CD14-positive monocyte (primary cell): ENCODE measurements around the gene TFAM. TPM values are rescaled to one million over a fixed set of nuclear protein-coding genes. Genes with fewer than 3 reads are reported as not detected.

Source experiments
- DNase-seq, 3 donors: peaks; one replicate each; pipeline ENCODE4 v3.0.0-alpha.2; 2011 to 2022
- H2AFZ ChIP-seq: 2 replicates; pipeline ENCODE4 v1.6.0; 2012; ENCODE audit warnings: mild to moderate bottlenecking, low read depth, low read length, inconsistent platforms; ENCODE audit not compliant: insufficient read depth, poor library complexity, severe bottlenecking
- H3K27ac ChIP-seq, 2 donors: 1 replicate in 1 of 2; 2 replicates in 1 of 2; pipeline ENCODE4 v1.5.1; 2012 to 2013; ENCODE audit warnings: low read length in 2 of 2, control low read depth in 1 of 2, inconsistent platforms in 1 of 2, low read depth in 1 of 2, mild to moderate bottlenecking in 1 of 2
- H3K27me3 ChIP-seq, 2 donors: one replicate each; pipeline versions ENCODE4 v1.6.0 to v1.6.1; 2011 to 2013; ENCODE audit warnings: low read length in 2 of 2; ENCODE audit not compliant: control insufficient read depth in 2 of 2, insufficient read depth in 2 of 2
- H3K36me3 ChIP-seq, 2 donors: replicated peaks in 1 of 2; 1 replicate in 1 of 2; 2 replicates in 1 of 2; pipeline versions ENCODE4 v1.5.1 to v1.6.1; 2012 to 2013; ENCODE audit warnings: low read length in 2 of 2, control low read depth in 1 of 2, inconsistent platforms in 1 of 2, mild to moderate bottlenecking in 1 of 2; ENCODE audit not compliant: insufficient read depth in 2 of 2, control insufficient read depth in 1 of 2
- H3K4me1 ChIP-seq, 2 donors: 1 replicate in 1 of 2; 2 replicates in 1 of 2; pipeline versions ENCODE4 v1.5.1 to v1.6.1; 2012 to 2013; ENCODE audit warnings: low read length in 2 of 2, control low read depth in 1 of 2, inconsistent platforms in 1 of 2, mild to moderate bottlenecking in 1 of 2, moderate library complexity in 1 of 2; ENCODE audit not compliant: insufficient read depth in 2 of 2, control insufficient read depth in 1 of 2
- H3K4me2 ChIP-seq: replicated peaks from 2 replicates; pipeline ENCODE3; 2012; ENCODE audit warnings: low read length, moderate library complexity, mild to moderate bottlenecking; ENCODE audit not compliant: poor library complexity, severe bottlenecking; ENCODE audit errors: extremely low read depth
- H3K4me3 ChIP-seq, 3 experiments: fragments of 200-600 bp in 1 of 3; sonication (generic) in 1 of 3; replicated peaks in 1 of 3; 1 replicate in 2 of 3; 2 replicates in 1 of 3; pipeline ENCODE4 v1.5.1; 2011 to 2013; ENCODE audit warnings: low read length in 3 of 3, mild to moderate bottlenecking in 3 of 3, control low read depth in 2 of 3, low read depth in 2 of 3, inconsistent platforms in 1 of 3, moderate library complexity in 1 of 3
- H3K79me2 ChIP-seq: 2 replicates; pipeline ENCODE4 v1.6.0; 2012; ENCODE audit warnings: mild to moderate bottlenecking, control low read depth, inconsistent platforms, low read length, moderate library complexity; ENCODE audit not compliant: insufficient read depth
- H3K9ac ChIP-seq: 2 replicates; pipeline ENCODE4 v1.6.0; 2017; ENCODE audit warnings: low read length, mild to moderate bottlenecking; ENCODE audit not compliant: insufficient read depth, poor library complexity, severe bottlenecking
- H3K9me3 ChIP-seq, 2 donors: replicated peaks in 1 of 2; 1 replicate in 1 of 2; 2 replicates in 1 of 2; pipeline versions ENCODE4 v1.5.1 to v1.6.1; 2012 to 2013; ENCODE audit warnings: low read length in 2 of 2, control low read depth in 1 of 2; ENCODE audit not compliant: control insufficient read depth in 1 of 2, insufficient read depth in 1 of 2
- H4K20me1 ChIP-seq: 2 replicates; pipeline ENCODE4 v1.6.0; 2012; ENCODE audit warnings: mild to moderate bottlenecking, low read length, control low read depth, moderate library complexity; ENCODE audit not compliant: insufficient read depth
- H3K27ac Mint-ChIP-seq, 7 donors: one replicate each; pipeline ENCODE4 v1.8.0; 2020; ENCODE audit warnings: mild to moderate bottlenecking in 7 of 7, mixed read lengths in 7 of 7, moderate library complexity in 6 of 7, inconsistent platforms in 2 of 7
- H3K27me3 Mint-ChIP-seq, 3 donors: one replicate each; pipeline ENCODE4 v1.8.0; 2021 to 2022; ENCODE audit warnings: low read depth in 3 of 3, mild to moderate bottlenecking in 3 of 3, mixed read lengths in 3 of 3, moderate library complexity in 3 of 3, inconsistent platforms in 1 of 3
- H3K36me3 Mint-ChIP-seq, 2 donors: one replicate each; pipeline ENCODE4 v1.8.0; 2020; ENCODE audit warnings: mixed read lengths in 2 of 2, inconsistent platforms in 1 of 2, mild to moderate bottlenecking in 1 of 2
- H3K4me1 Mint-ChIP-seq: one replicate; pipeline ENCODE4 v1.8.0; 2020; ENCODE audit warnings: mild to moderate bottlenecking, mixed read lengths
- H3K4me3 Mint-ChIP-seq, 2 donors: one replicate each; pipeline ENCODE4 v1.8.0; 2020; ENCODE audit warnings: mild to moderate bottlenecking in 2 of 2, mixed read lengths in 2 of 2, moderate library complexity in 1 of 2
- H3K9me3 Mint-ChIP-seq, 7 donors: one replicate each; pipeline ENCODE4 v1.8.0; 2020 to 2022; ENCODE audit warnings: mixed read lengths in 7 of 7, mild to moderate bottlenecking in 6 of 7, moderate library complexity in 6 of 7, inconsistent platforms in 2 of 7
- CTCF ChIP-seq: fragments of 200-600 bp; IDR thresholded peaks from one replicate; pipeline ENCODE4 v1.8.0; 2022; ENCODE audit warnings: antibody characterized with exemption, mild to moderate bottlenecking
- WGBS: methylation state at CpG from one replicate; pipeline ENCODE4 v1.1.5; 2013; ENCODE audit warnings: missing lambda C conversion rate; ENCODE audit not compliant: insufficient coverage; 5-methylcytosine and 5-hydroxymethylcytosine counted together
- intact Hi-C, 2 donors: fragments of 100-400 bp; cut with micrococcal nuclease; formaldehyde crosslinking; loops; one replicate each; pipeline versions ENCODE4 v1.15.0 to v1.15.1; 2023
- polyA plus RNA-seq, 3 donors: library from polyadenylated mRNA; depleted of rRNA in 1 of 3; unstranded in 2 of 3; stranded (reverse) in 1 of 3; fragments of 300-500 nt in 2 of 3; fragments of >200 nt in 1 of 3; fragmentation: Illumina TruSeq in 2 of 3; gene quantifications; 1 replicate in 2 of 3; 2 replicates in 1 of 3; pipeline ENCODE4 v1.2.3, GENCODE V29; 2012 to 2021

TFAM gene
- polyA plus RNA-seq, 3 donors, result 5.9 to 34.4 (median 33.8) TPM

GRCh38 chr10:58438986-58439385 is 53.8 kb downstream of the TFAM start:
- no peak overlapping the region for H2AFZ ChIP-seq
- no CpG with 5 or more reads among the region's 1 CpG for WGBS
- Mint-ChIP-seq H3K9me3 (peaks cover 0 to 3% (median 0%) of the 10 kb centered on the region in 7 donors), H3K27ac (no peak overlapping the region), H3K27me3 (peaks cover 2 to 11% (median 4%) of the 10 kb centered on the region in 3 donors), H3K36me3 (no peaks in the 10 kb centered on the region), H3K4me3 (no peak overlapping the region), H3K4me1 (no peaks in the 10 kb centered on the region)
- no peaks in the 10 kb centered on the region for H3K36me3 ChIP-seq
- no peaks in the 10 kb centered on the region for H4K20me1 ChIP-seq
- H3K27me3 ChIP-seq, result peaks cover 0 to 4% of the 10 kb centered on the region in 2 donors
- no peaks in the 10 kb centered on the region for H3K9me3 ChIP-seq
- no peak for TF ChIP-seq CTCF
- intact Hi-C loops, result no loop called here
- H3K4me3 ChIP-seq, result no peak overlapping the region
- no peak for DNase-seq
- no peak overlapping the region for H3K9ac ChIP-seq
- H3K4me2 ChIP-seq, result no peak overlapping the region
- no peaks in the 10 kb centered on the region for H3K4me1 ChIP-seq
- no peak overlapping the region for H3K27ac ChIP-seq
- no peaks in the 10 kb centered on the region for H3K79me2 ChIP-seq

GRCh38 chr10:58439632-58440364 is 54.6 kb downstream of the TFAM start:
- H3K4me2 ChIP-seq, result no peak overlapping the region
- no peaks in the 10 kb centered on the region for H3K79me2 ChIP-seq
- H3K27me3 Mint-ChIP-seq, result peaks cover 2 to 11% (median 4%) of the 10 kb centered on the region in 3 donors
- no peak overlapping the region for H3K4me3 Mint-ChIP-seq
- no peak for DNase-seq
- no peak for TF ChIP-seq CTCF
- H3K36me3 Mint-ChIP-seq, result no peaks in the 10 kb centered on the region
- no peak overlapping the region for H3K9ac ChIP-seq
- WGBS, result 94% methylated on average over 2 of the region's 5 CpGs
- no peaks in the 10 kb centered on the region for H3K36me3 ChIP-seq
- no peaks in the 10 kb centered on the region for H4K20me1 ChIP-seq
- peaks cover 0 to 4% of the 10 kb centered on the region in 2 donors for H3K27me3 ChIP-seq
- H3K9me3 ChIP-seq, result no peaks in the 10 kb centered on the region
- H3K4me3 ChIP-seq, result no peak overlapping the region
- H3K4me1 ChIP-seq, result no peaks in the 10 kb centered on the region
- H3K27ac ChIP-seq, result no peak overlapping the region
- H2AFZ ChIP-seq, result no peak overlapping the region
- H3K9me3 Mint-ChIP-seq, result peaks cover 0 to 3% (median 0%) of the 10 kb centered on the region in 7 donors
- no peaks in the 10 kb centered on the region for H3K4me1 Mint-ChIP-seq
- intact Hi-C loops, result no loop called here
- H3K27ac Mint-ChIP-seq, result no peak overlapping the region
